Sigmoid colon (tissue), 7 donors: ENCODE results near the gene MSH3. TPM values are rescaled to one million over a fixed set of nuclear protein-coding genes. Genes with fewer than 3 reads are reported as not detected.

Source experiments
- DNase-seq: peaks from one replicate; pipeline ENCODE4 v3.0.0-alpha.2; 2019
- H3K27ac ChIP-seq, 4 donors: fragments of 200-600 bp; sonication (generic); one replicate each; pipeline ENCODE4 v1.5.1; 2016 to 2019; ENCODE audit warnings: mild to moderate bottlenecking in 1 of 4
- H3K27me3 ChIP-seq, 3 donors: fragments of 200-600 bp; sonication (generic); one replicate each; pipeline ENCODE4 v1.5.1; 2019; ENCODE audit warnings: mild to moderate bottlenecking in 1 of 3
- H3K36me3 ChIP-seq, 4 donors: fragments of 200-600 bp; sonication (generic); one replicate each; pipeline ENCODE4 v1.5.1; 2016 to 2019
- H3K4me1 ChIP-seq, 4 donors: fragments of 200-600 bp; sonication (generic); one replicate each; pipeline ENCODE4 v1.5.1; 2017 to 2019
- H3K4me3 ChIP-seq, 4 donors: fragments of 200-600 bp; sonication (generic); one replicate each; pipeline ENCODE4 v1.5.1; 2017 to 2019; ENCODE audit warnings: mild to moderate bottlenecking in 2 of 4, moderate library complexity in 1 of 4
- H3K9me3 ChIP-seq, 4 donors: fragments of 200-600 bp in 3 of 4; sonication (generic) in 3 of 4; one replicate each; pipeline versions ENCODE4 v1.5.1 to v1.6.1; 2013 to 2019
- CTCF ChIP-seq, 4 experiments: fragments of 450-650 bp in 3 of 4; fragments of 200-600 bp in 1 of 4; IDR thresholded peaks; one replicate each; pipeline ENCODE4 v1.5.1; 2016 to 2019; ENCODE audit warnings: antibody characterized with exemption in 4 of 4, mild to moderate bottlenecking in 3 of 4, moderate library complexity in 2 of 4
- EP300 ChIP-seq, 4 donors: sonication (generic); formaldehyde crosslinking; IDR thresholded peaks; one replicate each; pipeline ENCODE4 v1.6.1; 2017; ENCODE audit warnings: antibody characterized with exemption in 4 of 4
- POLR2A ChIP-seq, 2 donors: fragments of 450-650 bp; IDR thresholded peaks; one replicate each; pipeline ENCODE4 v1.6.1; 2016; ENCODE audit warnings: antibody characterized with exemption in 2 of 2, mild to moderate bottlenecking in 2 of 2, moderate library complexity in 2 of 2
- POLR2AphosphoS5 ChIP-seq, 4 donors: sonication (generic); formaldehyde crosslinking; IDR thresholded peaks; one replicate each; pipeline ENCODE4 v1.6.1; 2017; ENCODE audit warnings: antibody characterized with exemption in 4 of 4
- WGBS, 2 donors: extraction: QIAGEN DNeasy Blood & Tissue Kit; methylation state at CpG; one replicate each; pipeline ENCODE4 v1.1.7; 2013; 5-methylcytosine and 5-hydroxymethylcytosine counted together
- intact Hi-C: fragments of 100-400 bp; cut with DNase I; formaldehyde crosslinking; loops from one replicate; pipeline ENCODE4 v1.15.1; 2023
- polyA plus RNA-seq, 3 donors: library from polyadenylated mRNA; stranded (reverse); fragments of 200-250 nt; gene quantifications; one replicate each; pipeline ENCODE4 v1.2.3, GENCODE V29; 2013
- total RNA-seq, 4 donors: library from RNA; depleted of rRNA; stranded (reverse); fragments of >200 nt; gene quantifications; one replicate each; pipeline ENCODE4 v1.1.0, GENCODE V29; 2016
- donor health status: healthy with polysubstance abuse.
- donor health status: Bipolar disorder and iron deficiency.
- donor health status: healthy.

Gene MSH3
- total and polyA plus RNA-seq, 7 donors = 3.6 to 15.3 (median 11.8) TPM

GRCh38 chr5:80852331-80853245 lies 198.1 kb downstream of the MSH3 start:
- intact Hi-C loops = no loop called here
- WGBS, 2 donors = 88 to 90% methylated on average over 3 of the region's 3 CpGs
- no peak for DNase-seq
- Histone ChIP-seq H3K27me3 (no peaks in the 10 kb centered on the region), H3K4me1 (no peaks in the 10 kb centered on the region), H3K9me3 (peaks cover 5 to 15% (median 6%) of the 10 kb centered on the region in 4 donors), H3K4me3 (no peak overlapping the region), H3K36me3 (peaks cover 0 to 47% (median 2%) of the 10 kb centered on the region in 4 donors), H3K27ac (no peak overlapping the region)
- TF ChIP-seq CTCF (IDR thresholded peaks at IDR 0.05) = no peak
- no peak for TF ChIP-seq POLR2A (IDR thresholded peaks at IDR 0.05)
- no peak for TF ChIP-seq EP300 (IDR thresholded peaks at IDR 0.05)
- no peak for TF ChIP-seq POLR2AphosphoS5 (IDR thresholded peaks at IDR 0.05)

- H3K9me3 ChIP-seq = peaks cover 5 to 15% (median 6%) of the 10 kb centered on the region in 4 donors
- no peak overlapping the region for H3K4me3 ChIP-seq
- 75 to 90% methylated on average over 2 of the region's 2 CpGs for WGBS, 2 donors
- DNase-seq = no peak
- no peak overlapping the region for H3K27ac ChIP-seq
- TF ChIP-seq EP300 (IDR thresholded peaks at IDR 0.05) (no peak), CTCF (IDR thresholded peaks at IDR 0.05) (no peak), POLR2AphosphoS5 (IDR thresholded peaks at IDR 0.05) (no peak), POLR2A (IDR thresholded peaks at IDR 0.05) (no peak)
- intact Hi-C loops = no loop called here
- no peaks in the 10 kb centered on the region for H3K4me1 ChIP-seq
- H3K27me3 ChIP-seq = no peaks in the 10 kb centered on the region
- H3K36me3 ChIP-seq = peaks cover 0 to 47% (median 2%) of the 10 kb centered on the region in 4 donors
Measured at GRCh38 chr5:80853413-80853812, 199.0 kb downstream of the MSH3 start.

GRCh38 chr5:80854583-80854982 lies 200.1 kb downstream of the MSH3 start:
- H3K36me3 ChIP-seq = peaks cover 0 to 39% (median 2%) of the 10 kb centered on the region in 4 donors
- H3K9me3 ChIP-seq = peaks cover 4 to 12% (median 5%) of the 10 kb centered on the region in 4 donors
- no peaks in the 10 kb centered on the region for H3K27me3 ChIP-seq
- intact Hi-C loops = no loop called here
- WGBS, 2 donors = 84 to 92% methylated on average over 2 of the region's 2 CpGs
- H3K27ac ChIP-seq = no peak overlapping the region
- no peak overlapping the region for H3K4me3 ChIP-seq
- no peak for TF ChIP-seq POLR2AphosphoS5 (IDR thresholded peaks at IDR 0.05)
- TF ChIP-seq EP300 (IDR thresholded peaks at IDR 0.05) = no peak
- no peak for TF ChIP-seq POLR2A (IDR thresholded peaks at IDR 0.05)
- TF ChIP-seq CTCF (IDR thresholded peaks at IDR 0.05) = no peak
- no peaks in the 10 kb centered on the region for H3K4me1 ChIP-seq
- DNase-seq = no peak

- WGBS, 2 donors = 76 to 89% methylated on average over 2 of the region's 2 CpGs
- H3K9me3 ChIP-seq = peaks cover 0 to 4% (median 0%) of the 10 kb centered on the region in 4 donors
- no peak overlapping the region for H3K27ac ChIP-seq
- H3K4me1 ChIP-seq = no peaks in the 10 kb centered on the region
- no peak for TF ChIP-seq CTCF (IDR thresholded peaks at IDR 0.05)
- no peak for TF ChIP-seq EP300 (IDR thresholded peaks at IDR 0.05)
- no peak for TF ChIP-seq POLR2A (IDR thresholded peaks at IDR 0.05)
- TF ChIP-seq POLR2AphosphoS5 (IDR thresholded peaks at IDR 0.05) = no peak
- intact Hi-C loops = no loop called here
- no peaks in the 10 kb centered on the region for H3K27me3 ChIP-seq
- no peak overlapping the region for H3K4me3 ChIP-seq
- H3K36me3 ChIP-seq = peaks cover 0 to 16% (median under 1%) of the 10 kb centered on the region in 4 donors
- DNase-seq = no peak
Measured at GRCh38 chr5:80860924-80861613, 206.6 kb downstream of the MSH3 start.
